ENCODE data around the gene LYPD5.

The LYPD5 gene

DNA sequence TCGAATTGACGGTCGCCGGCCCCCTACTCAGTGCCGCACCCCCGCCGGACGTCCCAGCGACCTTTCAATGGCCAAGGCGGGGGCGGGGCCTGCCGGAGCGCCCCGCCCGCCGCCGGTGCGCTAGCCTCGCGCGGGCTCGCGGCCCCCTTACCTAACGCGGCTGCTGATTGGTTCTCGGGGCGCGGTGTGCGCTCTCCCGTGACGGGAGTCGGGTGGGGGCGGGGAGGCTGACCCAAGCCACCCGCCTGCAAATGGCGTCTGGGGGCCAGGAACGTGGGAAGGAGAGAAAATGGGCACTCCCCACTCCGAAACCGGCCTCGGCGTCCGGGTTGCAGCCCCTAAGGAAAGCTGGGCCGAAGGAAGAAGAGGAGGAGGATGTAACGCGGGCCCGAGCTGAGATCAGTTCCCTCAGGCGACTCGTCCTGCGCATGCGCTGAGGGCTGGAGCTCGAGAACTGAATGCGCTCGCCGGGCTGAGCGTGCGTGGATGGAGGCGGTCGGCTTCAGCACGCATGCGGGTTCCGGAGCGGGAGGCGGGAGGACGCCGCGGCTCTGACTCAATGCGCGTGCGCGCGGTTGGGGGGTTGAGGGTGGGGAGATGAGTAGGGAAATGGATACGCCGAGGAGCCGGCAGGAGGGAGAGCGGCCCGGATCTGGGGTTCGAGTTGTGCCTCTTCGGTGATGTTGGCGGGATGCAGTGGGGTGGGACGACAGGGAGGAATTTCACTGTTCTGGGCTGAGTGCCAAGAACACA lies 47.6 kb downstream of the LYPD5 start, which contains the start of gene SMG9:
TSS of gene SMG9 (minus strand) at position 460 of the 753 bp plus-strand sequence. CDS start 4,221 bp downstream, outside the sequence.
- peak; percentile 94 to 97 (median 97) for DNase-seq (ENCODE audit: low read depth in 2 of 3, low spot score in 2 of 3)

DNA sequence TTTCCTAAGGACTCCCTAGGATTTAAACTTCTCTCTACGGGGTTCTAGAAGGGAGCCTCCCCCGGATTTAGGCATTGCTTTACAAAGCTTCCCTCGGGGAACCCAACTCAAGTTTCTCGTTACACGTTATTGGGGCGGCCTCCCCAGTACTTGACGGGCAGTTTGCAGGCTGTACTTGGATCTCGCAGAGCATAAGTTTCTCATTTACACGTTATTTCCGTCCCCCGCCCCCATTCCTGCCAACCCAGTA lies 48.1 kb downstream of the LYPD5 start:
- DNase-seq (ENCODE audit: low read depth in 2 of 3, low spot score in 2 of 3) = no peak

DNA sequence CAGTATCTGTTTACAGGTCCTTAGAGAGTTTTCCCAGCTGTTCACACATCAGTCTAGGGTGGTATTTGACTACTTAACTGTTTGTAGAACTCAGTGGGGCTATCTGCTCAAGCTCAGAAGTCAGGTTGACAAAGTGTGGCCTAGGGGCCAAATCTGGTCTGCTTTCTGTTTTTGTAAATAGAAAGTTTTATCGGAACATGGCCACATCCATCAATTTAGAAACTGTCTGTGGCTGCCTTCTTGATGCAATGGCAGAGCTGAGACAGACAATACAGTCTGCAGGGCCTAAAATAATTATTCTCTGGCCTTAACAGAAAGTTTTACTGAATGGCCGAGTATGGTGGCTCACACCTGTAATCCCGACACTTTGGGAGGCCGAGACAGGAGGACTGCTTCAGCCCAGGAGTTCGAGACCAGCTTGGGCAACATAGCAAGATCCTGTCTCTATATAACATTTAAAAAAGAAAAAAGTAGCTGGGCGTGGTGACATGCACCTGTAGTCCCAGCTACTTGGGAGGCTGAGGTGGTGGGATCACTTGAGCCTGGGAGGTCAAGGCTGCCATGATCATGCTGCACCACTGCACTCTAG lies 49.9 kb downstream of the LYPD5 start:
- DNase-seq (ENCODE audit: low read depth in 2 of 3, low spot score in 2 of 3) = no peak

DNA sequence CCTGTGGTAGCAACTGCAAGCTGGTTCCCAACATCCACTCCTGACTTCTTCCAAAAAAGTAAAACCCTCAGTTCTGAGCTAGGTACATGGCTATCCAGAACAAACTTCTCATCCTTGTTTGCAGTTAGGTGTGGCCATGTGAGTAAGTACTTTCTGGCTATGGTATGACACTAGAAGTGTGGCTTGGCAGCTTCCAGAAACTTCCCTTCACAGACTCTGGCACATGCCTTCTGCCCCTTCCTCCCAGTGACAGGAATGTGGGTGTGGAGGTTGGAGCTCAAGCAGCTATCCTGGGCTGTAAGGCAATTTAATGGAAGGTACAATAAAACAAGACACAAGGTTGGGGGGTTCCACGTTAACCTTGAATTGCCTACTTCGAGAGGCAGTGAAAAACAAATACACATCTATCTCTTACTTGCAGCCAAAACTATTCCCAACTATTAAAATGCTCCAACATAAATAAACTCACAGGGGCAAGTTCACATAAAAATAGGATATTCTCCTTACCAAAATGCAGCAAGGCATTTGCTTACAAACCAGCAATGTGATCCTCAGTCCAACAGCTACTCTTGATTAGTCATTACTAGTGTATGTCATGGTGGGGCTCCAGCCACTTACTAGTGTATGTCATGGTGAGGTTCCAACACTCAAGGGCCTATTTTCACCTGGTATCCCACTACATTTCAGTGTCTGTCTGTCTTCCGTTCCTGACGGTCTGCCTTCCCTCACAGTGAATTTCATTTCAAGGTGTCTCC lies 50.6 kb downstream of the LYPD5 start:
- DNase-seq (ENCODE audit: low read depth in 2 of 3, low spot score in 2 of 3) = no peak

DNA sequence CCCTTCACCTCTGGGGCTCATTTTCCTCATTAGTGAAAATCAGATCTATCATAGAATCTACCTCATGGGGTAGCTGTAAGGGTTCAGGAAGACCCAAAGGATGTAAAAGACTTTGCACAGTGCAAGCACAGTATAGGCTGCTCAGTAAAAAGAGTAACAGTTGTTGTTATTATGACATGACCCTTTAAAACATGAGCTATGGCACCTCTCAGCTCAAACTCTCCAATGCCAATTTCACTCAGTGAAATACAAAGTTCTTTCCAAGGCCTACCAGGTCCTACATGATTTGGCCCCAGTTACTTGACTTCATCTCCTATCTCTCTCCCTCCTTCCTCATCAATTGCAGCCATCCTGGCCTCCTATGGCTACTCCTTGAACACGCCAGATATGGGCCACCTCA lies 52.3 kb downstream of the LYPD5 start:
- DNase-seq (ENCODE audit: low read depth in 2 of 3, low spot score in 2 of 3) = no peak

DNA sequence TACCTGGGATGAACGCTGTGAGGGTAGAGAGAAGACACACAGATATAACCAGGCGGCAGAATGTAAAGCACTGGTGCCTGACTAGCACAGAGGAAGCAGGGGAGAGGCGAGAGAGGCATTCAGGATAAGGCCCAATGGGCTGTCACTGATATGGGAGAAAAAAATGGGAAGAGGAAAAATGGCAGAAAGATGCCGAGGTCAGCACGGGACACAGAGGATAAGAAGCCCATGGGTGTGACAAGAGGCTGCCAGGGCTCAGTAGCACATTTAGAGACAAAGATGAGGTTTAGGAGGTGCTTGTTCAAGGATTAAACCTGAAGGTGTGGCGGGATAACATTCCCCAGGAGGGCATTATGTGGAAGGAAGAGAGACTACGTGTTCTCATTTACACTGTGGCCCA lies 53.1 kb downstream of the LYPD5 start:
- DNase-seq (ENCODE audit: low read depth in 2 of 3, low spot score in 2 of 3) = no peak

DNA sequence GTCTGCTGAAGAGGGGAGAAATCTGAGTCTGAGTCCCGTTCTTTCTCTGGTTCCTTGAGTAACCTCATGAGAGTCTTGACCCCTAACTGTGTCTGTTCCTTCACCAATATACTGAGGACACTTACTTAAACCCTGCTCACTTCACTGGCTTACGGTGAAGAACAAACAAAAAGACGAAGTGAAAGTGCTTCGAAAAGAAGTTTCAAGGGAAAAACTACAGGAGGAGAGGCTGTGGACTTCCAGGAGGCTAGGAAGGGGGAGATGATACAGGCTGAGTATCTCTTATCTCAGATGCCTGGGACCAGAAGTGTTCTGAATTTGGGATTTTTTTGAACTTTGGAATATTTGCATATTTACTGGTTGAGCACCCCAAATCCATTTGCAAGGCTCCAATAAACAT lies 53.6 kb downstream of the LYPD5 start:
- no peak for DNase-seq (ENCODE audit: low read depth in 2 of 3, low spot score in 2 of 3)

DNA sequence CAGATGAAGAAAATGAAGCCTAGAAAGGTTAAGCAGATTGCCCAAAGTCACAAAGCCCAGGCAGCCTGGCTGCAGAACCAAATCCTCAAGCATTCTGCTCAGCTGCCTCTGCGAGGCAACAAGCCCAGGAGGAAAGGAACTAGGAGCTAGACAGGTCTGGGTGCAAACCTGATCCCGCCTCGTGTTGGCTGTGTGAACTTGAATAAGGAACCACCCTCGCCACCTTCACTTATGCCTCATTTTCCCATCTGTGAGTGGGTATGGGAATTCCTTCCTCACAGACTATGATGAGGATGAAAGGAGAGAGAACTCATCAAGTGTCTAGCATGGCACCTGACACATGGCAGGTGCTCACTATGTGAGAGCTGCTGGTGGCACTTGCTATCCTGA lies 54.0 kb downstream of the LYPD5 start:
- no peak for DNase-seq (ENCODE audit: low read depth in 2 of 3, low spot score in 2 of 3)

DNA sequence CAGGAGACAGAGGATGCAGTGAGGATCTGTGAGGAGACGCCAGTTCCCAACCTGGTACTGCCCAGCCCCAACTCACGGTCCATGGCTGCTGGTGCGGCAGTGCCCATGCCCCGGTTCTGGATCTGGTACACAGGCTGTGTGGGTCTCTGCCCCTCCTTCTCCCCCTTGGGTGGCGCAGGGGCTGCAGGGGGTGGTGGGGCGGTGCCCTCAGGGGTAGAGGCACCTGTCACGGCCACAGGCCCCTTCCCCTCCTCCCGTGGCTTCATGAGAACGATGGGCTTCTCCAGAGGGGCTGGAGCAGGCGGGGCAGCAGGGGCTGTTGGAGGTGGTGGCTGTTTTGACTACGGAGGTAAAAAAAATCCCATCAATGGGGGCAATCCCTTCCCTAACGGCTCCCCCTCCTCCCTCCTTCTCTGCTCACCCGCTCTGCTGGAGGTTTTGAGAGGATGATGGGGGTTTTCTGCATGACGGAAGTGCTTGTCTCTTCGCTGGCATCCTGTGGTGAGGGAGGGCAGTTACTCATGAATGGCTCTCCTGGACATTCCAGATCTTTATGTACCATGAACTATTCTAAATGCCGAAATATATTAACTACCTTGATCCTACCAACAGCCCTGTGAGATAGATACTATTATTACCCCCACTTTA lies 54.6 kb downstream of the LYPD5 start:
- DNase-seq (ENCODE audit: low read depth in 2 of 3, low spot score in 2 of 3) = no peak
